Trophoblast cell (in vitro differentiated cells and primary cell): ENCODE data around the gene SYNGR2.

Experiments
- DNase-seq, 2 donors: peaks; one replicate each; pipeline ENCODE4 v3.0.0-alpha.2; 2016
- H2AFZ ChIP-seq: 2 replicates; pipeline ENCODE4 v1.6.1; 2013; ENCODE audit warnings: low read length, moderate library complexity, mild to moderate bottlenecking; ENCODE audit not compliant: insufficient read depth, poor library complexity
- H2AK5ac ChIP-seq: 2 replicates; pipeline ENCODE4 v1.6.1; 2013; ENCODE audit warnings: mild to moderate bottlenecking, low read length
- H2BK120ac ChIP-seq: 2 replicates; pipeline ENCODE4 v1.6.1; 2013; ENCODE audit warnings: low read length, mild to moderate bottlenecking, moderate library complexity; ENCODE audit not compliant: insufficient read depth, poor library complexity
- H2BK12ac ChIP-seq: 2 replicates; pipeline ENCODE4 v1.6.1; 2013; ENCODE audit warnings: mild to moderate bottlenecking, low read length, moderate library complexity
- H2BK5ac ChIP-seq: 2 replicates; pipeline ENCODE4 v1.6.1; 2013; ENCODE audit warnings: low read length, low read depth, moderate library complexity, mild to moderate bottlenecking; ENCODE audit not compliant: poor library complexity
- H3K14ac ChIP-seq: 2 replicates; pipeline ENCODE4 v1.6.1; 2013; ENCODE audit warnings: mild to moderate bottlenecking, low read length
- H3K18ac ChIP-seq: 2 replicates; pipeline ENCODE4 v1.6.1; 2013; ENCODE audit warnings: mild to moderate bottlenecking, low read length
- H3K23ac ChIP-seq: 2 replicates; pipeline ENCODE4 v1.6.1; 2013; ENCODE audit warnings: low read length
- H3K27ac ChIP-seq: 2 replicates; pipeline ENCODE4 v1.5.1; 2013; ENCODE audit warnings: low read depth, mild to moderate bottlenecking, inconsistent platforms, low read length, moderate library complexity
- H3K27me3 ChIP-seq: 2 replicates; pipeline ENCODE4 v1.6.1; 2013; ENCODE audit warnings: inconsistent platforms, mild to moderate bottlenecking, low read length, moderate library complexity; ENCODE audit not compliant: insufficient read depth
- H3K36me3 ChIP-seq, 2 experiments: 1 replicate in 1 of 2; 2 replicates in 1 of 2; pipeline ENCODE4 v1.6.1; 2013; ENCODE audit warnings: low read length in 2 of 2, mild to moderate bottlenecking in 2 of 2, moderate library complexity in 1 of 2; ENCODE audit not compliant: insufficient read depth in 2 of 2, control insufficient read depth in 1 of 2
- H3K4ac ChIP-seq: 2 replicates; pipeline ENCODE4 v1.6.1; 2013; ENCODE audit warnings: low read depth, mild to moderate bottlenecking, low read length, moderate library complexity
- H3K4me1 ChIP-seq, 2 experiments: 1 replicate in 1 of 2; 2 replicates in 1 of 2; pipeline ENCODE4 v1.6.1; 2013; ENCODE audit warnings: low read length in 2 of 2, mild to moderate bottlenecking in 2 of 2, moderate library complexity in 1 of 2; ENCODE audit not compliant: insufficient read depth in 2 of 2, control insufficient read depth in 1 of 2
- H3K4me2 ChIP-seq: 2 replicates; pipeline ENCODE4 v1.6.1; 2013; ENCODE audit warnings: inconsistent platforms, mild to moderate bottlenecking, low read length, moderate library complexity
- H3K4me3 ChIP-seq: 2 replicates; pipeline ENCODE4 v1.5.1; 2013; ENCODE audit warnings: mild to moderate bottlenecking, low read depth, low read length, inconsistent platforms
- H3K79me1 ChIP-seq: one replicate; pipeline ENCODE4 v1.6.1; 2013; ENCODE audit warnings: low read length
- H3K79me2 ChIP-seq: 2 replicates; pipeline ENCODE4 v1.6.1; 2013; ENCODE audit warnings: low read length, mild to moderate bottlenecking; ENCODE audit not compliant: control insufficient read depth, insufficient read depth, poor library complexity
- H3K9ac ChIP-seq: 2 replicates; pipeline ENCODE4 v1.6.1; 2013; ENCODE audit warnings: mild to moderate bottlenecking, low read length
- H3K9me3 ChIP-seq: 2 replicates; pipeline ENCODE4 v1.6.1; 2013; ENCODE audit warnings: low read depth, mild to moderate bottlenecking, control low read depth, inconsistent platforms, low read length; ENCODE audit not compliant: insufficient read depth
- H4K12ac ChIP-seq: 2 replicates; pipeline ENCODE4 v1.6.1; 2013; ENCODE audit warnings: low read depth, mild to moderate bottlenecking, low read length, moderate library complexity
- H4K8ac ChIP-seq: 2 replicates; pipeline ENCODE4 v1.6.1; 2013; ENCODE audit warnings: low read depth, mild to moderate bottlenecking, low read length, moderate library complexity
- H4K91ac ChIP-seq: one replicate; pipeline ENCODE4 v1.6.1; 2013; ENCODE audit warnings: low read depth, mild to moderate bottlenecking, low read length, moderate library complexity
- WGBS: extraction: QIAGEN DNeasy Blood & Tissue Kit; methylation state at CpG from one replicate; pipeline ENCODE4 v1.1.7; 2013; ENCODE audit warnings: missing lambda C conversion rate; ENCODE audit not compliant: insufficient read length, insufficient coverage; ENCODE audit errors: extremely low coverage; 5-methylcytosine and 5-hydroxymethylcytosine counted together

Gene SYNGR2

GRCh38 chr17:78124081-78124835 is 44.1 kb upstream of the SYNGR2 start:
- H3K9me3 ChIP-seq: peaks cover 2% of the 10 kb centered on the region
- H3K79me2 ChIP-seq: peaks cover 10% of the 10 kb centered on the region
- no peak overlapping the region for H3K4ac ChIP-seq
- no peak overlapping the region for H3K4me3 ChIP-seq
- WGBS: no CpG with 5 or more reads among the region's 30 CpGs
- H3K79me1 ChIP-seq: peaks cover 14% of the 10 kb centered on the region
- no peak overlapping the region for H2BK120ac ChIP-seq
- DNase-seq: peak; percentile 77 to 83
- no peak overlapping the region for H3K14ac ChIP-seq
- peaks cover 59 to 63% of the 10 kb centered on the region in 2 experiments for H3K36me3 ChIP-seq
- no peak overlapping the region for H3K18ac ChIP-seq
- no peak overlapping the region for H4K8ac ChIP-seq
- no peak overlapping the region for H2AK5ac ChIP-seq
- H4K12ac ChIP-seq: no peak overlapping the region
- no peak overlapping the region for H3K23ac ChIP-seq
- H3K27ac ChIP-seq: no peak overlapping the region
- H2BK5ac ChIP-seq: no peak overlapping the region
- no peak overlapping the region for H4K91ac ChIP-seq
- H2AFZ ChIP-seq: no peak overlapping the region
- H3K4me2 ChIP-seq: no peak overlapping the region
- H3K27me3 ChIP-seq: no peaks in the 10 kb centered on the region
- H3K9ac ChIP-seq: no peak overlapping the region
- peaks cover 6 to 9% of the 10 kb centered on the region in 2 experiments for H3K4me1 ChIP-seq
- H2BK12ac ChIP-seq: no peak overlapping the region

GRCh38 chr17:78124836-78125137 is 43.6 kb upstream of the SYNGR2 start:
- H4K12ac ChIP-seq: no peak overlapping the region
- peaks cover 10% of the 10 kb centered on the region for H3K79me2 ChIP-seq
- H2AFZ ChIP-seq: no peak overlapping the region
- H3K79me1 ChIP-seq: peaks cover 14% of the 10 kb centered on the region
- no peak overlapping the region for H3K4me3 ChIP-seq
- no peaks in the 10 kb centered on the region for H3K27me3 ChIP-seq
- no CpG with 5 or more reads among the region's 12 CpGs for WGBS
- no peak overlapping the region for H4K91ac ChIP-seq
- no peak overlapping the region for H2BK120ac ChIP-seq
- H3K9ac ChIP-seq: no peak overlapping the region
- no peak overlapping the region for H2BK12ac ChIP-seq
- no peak overlapping the region for H3K18ac ChIP-seq
- no peak overlapping the region for H3K27ac ChIP-seq
- peaks cover 2% of the 10 kb centered on the region for H3K9me3 ChIP-seq
- peaks cover 59 to 61% of the 10 kb centered on the region in 2 experiments for H3K36me3 ChIP-seq
- no peak for DNase-seq
- no peak overlapping the region for H2BK5ac ChIP-seq
- peaks cover 6 to 14% of the 10 kb centered on the region in 2 experiments for H3K4me1 ChIP-seq
- H3K4ac ChIP-seq: no peak overlapping the region
- no peak overlapping the region for H3K4me2 ChIP-seq
- H2AK5ac ChIP-seq: no peak overlapping the region
- H3K14ac ChIP-seq: no peak overlapping the region
- no peak overlapping the region for H3K23ac ChIP-seq
- H4K8ac ChIP-seq: no peak overlapping the region

GRCh38 chr17:78125138-78125913 is 43.1 kb upstream of the SYNGR2 start:
- Histone ChIP-seq H3K79me1 (peaks cover 14% of the 10 kb centered on the region), H3K36me3 (peaks cover 59 to 61% of the 10 kb centered on the region in 2 experiments), H2BK12ac (no peak overlapping the region), H3K14ac (no peak overlapping the region), H3K23ac (no peak overlapping the region), H4K12ac (no peak overlapping the region), H3K9ac (no peak overlapping the region), H3K79me2 (peaks cover 10% of the 10 kb centered on the region), H3K18ac (no peak overlapping the region), H3K4ac (no peak overlapping the region), H3K4me2 (no peak overlapping the region), H4K91ac (no peak overlapping the region), H3K27me3 (no peaks in the 10 kb centered on the region), H2BK5ac (no peak overlapping the region), H3K4me1 (peaks cover 6 to 14% of the 10 kb centered on the region in 2 experiments), H3K4me3 (no peak overlapping the region), H3K9me3 (peaks cover 2% of the 10 kb centered on the region), H3K27ac (no peak overlapping the region), H2BK120ac (no peak overlapping the region), H2AK5ac (no peak overlapping the region), H2AFZ (no peak overlapping the region), H4K8ac (no peak overlapping the region)
- DNase-seq: no peak
- WGBS: no CpG with 5 or more reads among the region's 39 CpGs

- Histone ChIP-seq H3K4ac (no peak overlapping the region), H2BK12ac (no peak overlapping the region), H3K79me2 (peaks cover 10% of the 10 kb centered on the region), H3K14ac (no peak overlapping the region), H2AK5ac (no peak overlapping the region), H3K79me1 (peaks cover 14% of the 10 kb centered on the region), H3K23ac (no peak overlapping the region), H3K27ac (no peak overlapping the region), H3K9me3 (peaks cover 2% of the 10 kb centered on the region), H2BK5ac (no peak overlapping the region), H2BK120ac (no peak overlapping the region), H3K18ac (peak overlapping the region; percentile 48), H4K8ac (no peak overlapping the region), H4K12ac (no peak overlapping the region), H2AFZ (no peak overlapping the region), H3K36me3 (peaks cover 51 to 53% of the 10 kb centered on the region in 2 experiments), H3K4me2 (no peak overlapping the region), H3K4me3 (no peak overlapping the region), H3K27me3 (no peaks in the 10 kb centered on the region), H3K9ac (no peak overlapping the region), H3K4me1 (peaks cover 6 to 14% of the 10 kb centered on the region in 2 experiments), H4K91ac (no peak overlapping the region)
- no peak for DNase-seq
- WGBS: no CpG with 5 or more reads among the region's 25 CpGs
These were observed 42.1 kb upstream of the SYNGR2 start for GRCh38 chr17:78125976-78126894.
